Cerebellar cortex (tissue), 1 donor: ENCODE measurements around the gene RPS19BP1.
"Not testable (repeated sequence)": the region's sequence is repeated elsewhere in the genome, so short reads cannot be mapped to it uniquely, and the experiment has no call there.

ENCODE experiments used
- DNase-seq: peaks from one replicate; pipeline ENCODE4 v3.0.0-alpha.2; 2015; ENCODE audit warnings: low spot score

Gene RPS19BP1

GRCh38 chr22:39513791-39514190 is 18.8 kb downstream of the RPS19BP1 start:
- no peak for DNase-seq

- no peak for DNase-seq
These were observed 20.5 kb downstream of the RPS19BP1 start for GRCh38 chr22:39512026-39512425.

GRCh38 chr22:39511226-39511625 is 21.3 kb downstream of the RPS19BP1 start:
- no peak for DNase-seq

- DNase-seq, result no peak
These were observed 21.9 kb downstream of the RPS19BP1 start for GRCh38 chr22:39510529-39511149.

- DNase-seq, result no peak
These were observed 24.2 kb downstream of the RPS19BP1 start for GRCh38 chr22:39508393-39508792.

GRCh38 chr22:39507021-39507420 is 25.5 kb downstream of the RPS19BP1 start:
- not testable (repeated sequence) for DNase-seq

- DNase-seq, result no peak
These were observed 28.5 kb downstream of the RPS19BP1 start for GRCh38 chr22:39504071-39504470.

- DNase-seq, result no peak
These were observed 28.9 kb downstream of the RPS19BP1 start for GRCh38 chr22:39503630-39504029.

GRCh38 chr22:39502789-39503409 is 29.6 kb downstream of the RPS19BP1 start:
- no peak for DNase-seq

- DNase-seq, result peak; percentile 97
These were observed 30.3 kb downstream of the RPS19BP1 start, which contains the start of gene MIEF1 for GRCh38 chr22:39502109-39502788. Gene MIEF1 (plus strand): TSS chr22:39502290. CDS start chr22:39511295, 9,005 bp downstream.

GRCh38 chr22:39501644-39502108 is 30.9 kb downstream of the RPS19BP1 start:
- DNase-seq, result no peak

- DNase-seq, result no peak
These were observed 32.4 kb downstream of the RPS19BP1 start for GRCh38 chr22:39500101-39500500.

- no peak for DNase-seq
These were observed 33.7 kb downstream of the RPS19BP1 start for GRCh38 chr22:39498802-39499201.

GRCh38 chr22:39498368-39498767 is 34.2 kb downstream of the RPS19BP1 start:
- no peak for DNase-seq

GRCh38 chr22:39497429-39497828 is 35.1 kb downstream of the RPS19BP1 start:
- no peak for DNase-seq

GRCh38 chr22:39496131-39496838 is 36.3 kb downstream of the RPS19BP1 start:
- DNase-seq, result peak; percentile 93

GRCh38 chr22:39494471-39495120 is 38.0 kb downstream of the RPS19BP1 start:
- DNase-seq, result peak; percentile 68

GRCh38 chr22:39493759-39494158 is 38.8 kb downstream of the RPS19BP1 start:
- DNase-seq, result no peak

- DNase-seq, result no peak
These were observed 40.4 kb downstream of the RPS19BP1 start for GRCh38 chr22:39492186-39492585.

GRCh38 chr22:39491696-39492095 is 40.9 kb downstream of the RPS19BP1 start:
- DNase-seq, result no peak

GRCh38 chr22:39490966-39491680 is 41.4 kb downstream of the RPS19BP1 start:
- no peak for DNase-seq
